Measurements from ENCODE around the gene POLE3. TPM values are rescaled to one million over a fixed set of nuclear protein-coding genes. Genes with fewer than 3 reads are reported as not detected.

The POLE3 gene
- total and polyA plus RNA-seq, 9 of the 15 experiments (the other 6 are each of a cell fraction or from before 2014, with no cell fraction given): 52.6 to 179 (median 110) TPM

DNA sequence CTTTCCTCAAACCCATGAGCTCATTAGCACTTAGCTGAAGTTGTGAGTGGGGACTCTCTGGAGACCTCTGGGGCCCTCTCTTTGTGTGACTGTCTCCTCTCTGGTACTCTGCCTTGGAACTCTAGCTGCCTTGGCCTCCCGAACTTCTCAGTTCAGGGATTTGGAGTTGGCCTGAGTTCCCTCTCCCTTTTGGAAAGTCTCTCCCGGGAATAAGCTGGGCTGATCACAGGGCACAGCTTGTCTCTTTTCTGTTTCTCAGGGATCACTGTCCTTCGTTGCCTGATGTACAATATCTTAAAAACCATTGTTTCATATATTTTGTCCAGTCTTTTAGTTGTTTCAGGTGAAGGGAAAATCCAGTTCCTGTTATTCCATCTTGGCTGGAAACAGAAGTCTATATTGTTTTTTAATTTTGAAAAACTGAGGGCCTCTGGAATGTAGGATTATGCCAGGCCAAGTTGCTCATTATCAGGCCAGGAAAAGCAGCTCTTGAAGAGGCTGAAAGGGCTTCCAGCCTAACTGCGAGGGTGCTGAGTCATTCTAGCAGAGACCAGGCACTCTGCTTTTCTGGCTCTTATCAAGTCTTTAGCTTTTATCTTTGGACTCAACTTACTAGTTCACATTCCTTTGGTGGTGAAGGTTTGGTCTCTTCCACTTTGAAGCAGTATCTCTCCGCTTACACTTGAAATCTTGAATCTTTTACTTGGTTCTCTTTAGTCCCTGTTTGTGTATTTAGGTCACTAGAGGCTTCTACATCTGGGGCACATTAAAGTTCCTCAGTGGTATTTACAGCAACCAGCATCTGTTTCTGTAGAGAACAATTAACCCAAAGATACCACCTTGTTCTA lies 44.7 kb upstream of the POLE3 start (continued):
- TF ChIP-seq, protein P1, sequence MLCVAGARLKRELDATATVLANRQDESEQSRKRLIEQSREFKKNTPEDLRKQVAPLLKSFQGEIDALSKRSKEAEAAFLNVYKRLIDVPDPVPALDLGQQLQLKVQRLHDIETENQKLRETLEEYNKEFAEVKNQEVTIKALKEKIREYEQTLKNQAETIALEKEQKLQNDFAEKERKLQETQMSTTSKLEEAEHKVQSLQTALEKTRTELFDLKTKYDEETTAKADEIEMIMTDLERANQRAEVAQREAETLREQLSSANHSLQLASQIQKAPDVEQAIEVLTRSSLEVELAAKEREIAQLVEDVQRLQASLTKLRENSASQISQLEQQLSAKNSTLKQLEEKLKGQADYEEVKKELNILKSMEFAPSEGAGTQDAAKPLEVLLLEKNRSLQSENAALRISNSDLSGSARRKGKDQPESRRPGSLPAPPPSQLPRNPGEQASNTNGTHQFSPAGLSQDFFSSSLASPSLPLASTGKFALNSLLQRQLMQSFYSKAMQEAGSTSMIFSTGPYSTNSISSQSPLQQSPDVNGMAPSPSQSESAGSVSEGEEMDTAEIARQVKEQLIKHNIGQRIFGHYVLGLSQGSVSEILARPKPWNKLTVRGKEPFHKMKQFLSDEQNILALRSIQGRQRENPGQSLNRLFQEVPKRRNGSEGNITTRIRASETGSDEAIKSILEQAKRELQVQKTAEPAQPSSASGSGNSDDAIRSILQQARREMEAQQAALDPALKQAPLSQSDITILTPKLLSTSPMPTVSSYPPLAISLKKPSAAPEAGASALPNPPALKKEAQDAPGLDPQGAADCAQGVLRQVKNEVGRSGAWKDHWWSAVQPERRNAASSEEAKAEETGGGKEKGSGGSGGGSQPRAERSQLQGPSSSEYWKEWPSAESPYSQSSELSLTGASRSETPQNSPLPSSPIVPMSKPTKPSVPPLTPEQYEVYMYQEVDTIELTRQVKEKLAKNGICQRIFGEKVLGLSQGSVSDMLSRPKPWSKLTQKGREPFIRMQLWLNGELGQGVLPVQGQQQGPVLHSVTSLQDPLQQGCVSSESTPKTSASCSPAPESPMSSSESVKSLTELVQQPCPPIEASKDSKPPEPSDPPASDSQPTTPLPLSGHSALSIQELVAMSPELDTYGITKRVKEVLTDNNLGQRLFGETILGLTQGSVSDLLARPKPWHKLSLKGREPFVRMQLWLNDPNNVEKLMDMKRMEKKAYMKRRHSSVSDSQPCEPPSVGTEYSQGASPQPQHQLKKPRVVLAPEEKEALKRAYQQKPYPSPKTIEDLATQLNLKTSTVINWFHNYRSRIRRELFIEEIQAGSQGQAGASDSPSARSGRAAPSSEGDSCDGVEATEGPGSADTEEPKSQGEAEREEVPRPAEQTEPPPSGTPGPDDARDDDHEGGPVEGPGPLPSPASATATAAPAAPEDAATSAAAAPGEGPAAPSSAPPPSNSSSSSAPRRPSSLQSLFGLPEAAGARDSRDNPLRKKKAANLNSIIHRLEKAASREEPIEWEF (CRISPR knock-in tag; IDR thresholded peaks at IDR 0.05): no peak
- no peak for TF ChIP-seq ZNF324 (CRISPR knock-in tag; IDR thresholded peaks at IDR 0.05)
- TF ChIP-seq ETS1 (conservative IDR thresholded peaks at IDR 0.05; ENCODE audit: control insufficient read depth, low read depth, low read length): no peak
- TF ChIP-seq PTRF (tag; IDR thresholded peaks at IDR 0.05): no peak
- 0 out of 2 replicates have a peak, but pooled peaks have one; percentile 31 for TF ChIP-seq FOXM1 (IDR thresholded peaks at IDR 0.05; ENCODE audit: low read depth)
- no peak for TF ChIP-seq FOXM1 (CRISPR knock-in tag; IDR thresholded peaks at IDR 0.05; ENCODE audit: low read depth)
- no peak; the same call in 1 of the 2 replicates for TF ChIP-seq SMAD4 (CRISPR knock-in tag; conservative IDR thresholded peaks at IDR 0.05)
- TF ChIP-seq, protein P2, sequence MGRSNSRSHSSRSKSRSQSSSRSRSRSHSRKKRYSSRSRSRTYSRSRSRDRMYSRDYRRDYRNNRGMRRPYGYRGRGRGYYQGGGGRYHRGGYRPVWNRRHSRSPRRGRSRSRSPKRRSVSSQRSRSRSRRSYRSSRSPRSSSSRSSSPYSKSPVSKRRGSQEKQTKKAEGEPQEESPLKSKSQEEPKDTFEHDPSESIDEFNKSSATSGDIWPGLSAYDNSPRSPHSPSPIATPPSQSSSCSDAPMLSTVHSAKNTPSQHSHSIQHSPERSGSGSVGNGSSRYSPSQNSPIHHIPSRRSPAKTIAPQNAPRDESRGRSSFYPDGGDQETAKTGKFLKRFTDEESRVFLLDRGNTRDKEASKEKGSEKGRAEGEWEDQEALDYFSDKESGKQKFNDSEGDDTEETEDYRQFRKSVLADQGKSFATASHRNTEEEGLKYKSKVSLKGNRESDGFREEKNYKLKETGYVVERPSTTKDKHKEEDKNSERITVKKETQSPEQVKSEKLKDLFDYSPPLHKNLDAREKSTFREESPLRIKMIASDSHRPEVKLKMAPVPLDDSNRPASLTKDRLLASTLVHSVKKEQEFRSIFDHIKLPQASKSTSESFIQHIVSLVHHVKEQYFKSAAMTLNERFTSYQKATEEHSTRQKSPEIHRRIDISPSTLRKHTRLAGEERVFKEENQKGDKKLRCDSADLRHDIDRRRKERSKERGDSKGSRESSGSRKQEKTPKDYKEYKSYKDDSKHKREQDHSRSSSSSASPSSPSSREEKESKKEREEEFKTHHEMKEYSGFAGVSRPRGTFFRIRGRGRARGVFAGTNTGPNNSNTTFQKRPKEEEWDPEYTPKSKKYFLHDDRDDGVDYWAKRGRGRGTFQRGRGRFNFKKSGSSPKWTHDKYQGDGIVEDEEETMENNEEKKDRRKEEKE (IDR thresholded peaks at IDR 0.05; ENCODE audit: borderline replicate concordance in 1 of 2, control insufficient read depth in 1 of 2, low read depth in 2 of 2, low read length in 1 of 2): no peak
- TF ChIP-seq TCF7 (IDR thresholded peaks at IDR 0.05; ENCODE audit: borderline replicate concordance): peak; percentile 73; the same call in 1 of the 2 replicates
- TF ChIP-seq CXXC5 (CRISPR knock-in tag; IDR thresholded peaks at IDR 0.05): no peak; the same call in 1 of the 2 replicates
- TF ChIP-seq U2AF2 (optimal IDR thresholded peaks at IDR 0.05; ENCODE audit: low read depth, low read length): no peak
- TF ChIP-seq LCOR (CRISPR knock-in tag; IDR thresholded peaks at IDR 0.05): no peak; the same call in 1 of the 2 replicates
- TF ChIP-seq HOXB6 (CRISPR knock-in tag; IDR thresholded peaks at IDR 0.05; ENCODE audit: borderline replicate concordance): no peak
- TF ChIP-seq FOXP1 (CRISPR knock-in tag; IDR thresholded peaks at IDR 0.05): no peak
